ENCODE data around the gene BCL2L1. TPM values are rescaled to one million over a fixed set of nuclear protein-coding genes. Genes with fewer than 3 reads are reported as not detected.

BCL2L1 gene
- total RNA-seq, 2 donors from 2014 or later, result 140 to 325 TPM

- H3K4me3 Mint-ChIP-seq, result peak overlapping the region; percentile 90
- H3K27ac Mint-ChIP-seq, result peak overlapping the region; percentile 89 to 97
- H3K27me3 Mint-ChIP-seq, result no peaks in the 10 kb centered on the region
- H3K9me3 Mint-ChIP-seq, result no peaks in the 10 kb centered on the region
- peaks cover 21% of the 10 kb centered on the region for H3K36me3 Mint-ChIP-seq
- H3K4me1 Mint-ChIP-seq (ENCODE audit: low read depth in 2 of 2), result peaks cover 56 to 64% of the 10 kb centered on the region in 2 donors
- ATAC-seq (no peak), DNase-seq (ENCODE audit: low spot score) (no peak)
Measured at GRCh38 chr20:31699801-31700728, 22.6 kb downstream of the BCL2L1 start.

- Mint-ChIP-seq H3K4me1 (ENCODE audit: low read depth in 2 of 2) (peaks cover 60 to 66% of the 10 kb centered on the region in 2 donors), H3K4me3 (peak overlapping the region; percentile 90), H3K9me3 (no peaks in the 10 kb centered on the region), H3K36me3 (peaks cover 21% of the 10 kb centered on the region), H3K27ac (peak overlapping the region; percentile 89 to 97), H3K27me3 (no peaks in the 10 kb centered on the region)
- DNase-seq (ENCODE audit: low spot score) (no peak), ATAC-seq (peak; percentile 80 to 88)
Measured at GRCh38 chr20:31698803-31699718, 23.6 kb downstream of the BCL2L1 start.

GRCh38 chr20:31698243-31698802 lies 24.3 kb downstream of the BCL2L1 start:
- ATAC-seq, result no peak
- no peaks in the 10 kb centered on the region for H3K9me3 Mint-ChIP-seq
- H3K27ac Mint-ChIP-seq, result peak overlapping the region; percentile 89 to 97
- peak overlapping the region; percentile 90 for H3K4me3 Mint-ChIP-seq
- peaks cover 21% of the 10 kb centered on the region for H3K36me3 Mint-ChIP-seq
- H3K27me3 Mint-ChIP-seq, result no peaks in the 10 kb centered on the region
- peaks cover 60 to 68% of the 10 kb centered on the region in 2 donors for H3K4me1 Mint-ChIP-seq (ENCODE audit: low read depth in 2 of 2)
- DNase-seq (ENCODE audit: low spot score), result no peak

DNA sequence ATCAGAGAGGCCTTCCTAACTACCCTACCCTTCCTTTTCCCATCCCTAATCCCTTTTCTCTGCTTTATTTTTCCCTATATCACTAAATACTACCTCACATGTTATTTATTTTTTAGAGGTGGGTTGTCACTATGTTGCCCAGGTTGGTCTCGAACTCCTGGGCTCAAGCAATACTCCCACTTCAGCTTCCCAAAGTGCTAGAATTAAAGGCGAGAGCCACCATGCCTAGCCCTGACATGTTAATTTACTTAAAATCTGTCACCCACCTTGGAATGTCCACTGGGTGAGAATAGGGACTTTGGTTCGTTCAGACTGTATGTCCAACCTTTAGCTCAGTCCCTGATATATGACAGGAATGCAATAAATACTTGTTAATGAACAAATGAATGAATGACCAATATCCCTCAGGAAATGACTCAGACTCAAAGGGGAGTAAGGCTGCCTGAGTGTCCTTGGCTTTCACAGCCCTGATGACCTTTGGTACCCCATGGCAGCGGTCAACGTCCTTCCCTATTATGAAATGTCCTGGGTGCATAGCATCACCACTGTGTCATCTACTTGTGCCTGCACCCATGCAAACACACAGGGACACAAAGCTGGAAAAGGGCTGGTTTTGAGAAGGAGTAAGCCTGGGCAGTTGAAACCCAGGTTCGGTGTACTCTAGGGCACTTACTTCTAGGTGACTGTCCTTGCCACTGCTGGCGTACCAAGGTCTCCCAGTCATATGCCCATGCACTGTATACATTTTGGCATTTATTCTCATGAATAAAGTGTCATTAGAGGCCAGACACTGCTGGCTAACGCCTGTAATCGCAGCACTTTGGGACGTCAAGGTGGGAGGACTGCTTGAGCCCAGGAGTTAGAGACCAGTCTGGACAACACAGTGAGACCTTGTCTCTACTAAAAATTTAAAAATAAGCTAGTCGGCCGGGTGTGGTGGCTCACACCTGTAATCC lies 26.5 kb downstream of the BCL2L1 start:
- DNase-seq (ENCODE audit: low spot score) (no peak), ATAC-seq (no peak)
- Mint-ChIP-seq H3K27me3 (no peaks in the 10 kb centered on the region), H3K36me3 (peaks cover 19% of the 10 kb centered on the region), H3K9me3 (no peaks in the 10 kb centered on the region), H3K4me3 (no peak overlapping the region), H3K27ac (peak overlapping the region; percentile 65 to 82), H3K4me1 (ENCODE audit: low read depth in 2 of 2) (peaks cover 60 to 76% of the 10 kb centered on the region in 2 donors)

GRCh38 chr20:31694842-31695593 lies 27.6 kb downstream of the BCL2L1 start:
- no peak for ATAC-seq
- Mint-ChIP-seq H3K9me3 (no peaks in the 10 kb centered on the region), H3K4me3 (peak overlapping the region; percentile 1), H3K4me1 (ENCODE audit: low read depth in 2 of 2) (peaks cover 57 to 73% of the 10 kb centered on the region in 2 donors), H3K27me3 (no peaks in the 10 kb centered on the region), H3K27ac (peak overlapping the region; percentile 65 to 82), H3K36me3 (peaks cover 17% of the 10 kb centered on the region)
- no peak for DNase-seq (ENCODE audit: low spot score)

DNA sequence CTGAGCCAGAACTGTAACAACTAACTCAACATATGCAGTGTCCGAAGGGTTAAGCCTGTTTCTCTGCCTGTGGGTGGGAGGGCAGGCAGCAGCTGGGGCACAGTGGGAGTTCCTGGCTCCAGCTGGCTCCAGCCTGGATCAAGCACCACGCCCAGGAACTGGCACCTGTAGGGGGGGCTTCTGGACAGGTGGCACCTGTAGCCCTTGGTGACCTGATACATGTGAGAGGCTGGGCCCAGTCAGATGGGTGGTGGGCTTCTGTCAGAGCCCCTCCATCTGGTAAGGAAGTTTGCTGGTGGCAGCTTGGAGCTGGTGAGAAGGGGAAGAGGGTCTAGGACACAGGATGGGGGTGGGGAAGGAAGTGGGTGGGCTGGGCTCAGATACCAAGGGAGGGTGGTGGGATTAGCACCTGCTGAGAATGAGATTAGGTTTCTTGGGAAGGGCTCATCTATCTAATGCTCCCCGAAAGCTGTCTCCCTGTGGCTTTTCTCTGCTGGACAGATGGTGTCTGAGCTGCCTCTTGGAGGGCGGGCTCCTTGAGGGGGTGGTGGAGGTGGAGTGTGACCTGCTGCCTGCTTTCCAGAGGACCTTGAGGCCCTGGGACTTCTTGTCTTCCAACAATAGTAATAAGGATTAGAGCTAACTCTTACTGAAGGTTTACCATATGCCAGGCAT lies 28.5 kb downstream of the BCL2L1 start:
- Mint-ChIP-seq H3K4me1 (ENCODE audit: low read depth in 2 of 2) (peaks cover 50 to 67% of the 10 kb centered on the region in 2 donors), H3K27me3 (no peaks in the 10 kb centered on the region), H3K4me3 (no peak overlapping the region), H3K27ac (peak overlapping the region; percentile 65 to 82), H3K9me3 (no peaks in the 10 kb centered on the region), H3K36me3 (peaks cover 15% of the 10 kb centered on the region)
- DNase-seq (ENCODE audit: low spot score) (no peak), ATAC-seq (no peak)

DNA sequence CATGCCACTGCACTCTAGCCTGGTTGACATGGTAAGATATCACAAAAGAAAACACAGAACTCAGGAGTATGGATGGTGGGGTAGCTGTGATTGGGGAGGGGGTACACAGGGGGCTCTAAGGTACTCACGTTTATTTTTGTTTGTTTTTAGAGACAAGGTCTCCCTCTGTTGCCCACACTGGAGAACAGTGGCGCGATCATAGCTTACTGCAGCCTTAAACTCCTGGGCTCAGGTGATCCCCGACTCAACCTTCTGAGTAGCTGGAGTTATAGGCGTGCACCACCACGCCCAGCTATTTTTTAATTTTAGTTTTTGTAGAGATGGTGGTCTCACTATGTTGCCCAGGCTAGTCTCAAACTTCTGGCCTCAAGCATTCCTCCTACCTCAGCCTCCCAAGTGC lies 29.3 kb downstream of the BCL2L1 start:
- no peak for DNase-seq (ENCODE audit: low spot score)
- Mint-ChIP-seq H3K27me3 (no peaks in the 10 kb centered on the region), H3K4me3 (no peak overlapping the region), H3K36me3 (peaks cover 18% of the 10 kb centered on the region), H3K4me1 (ENCODE audit: low read depth in 2 of 2) (peaks cover 50 to 67% of the 10 kb centered on the region in 2 donors), H3K9me3 (no peaks in the 10 kb centered on the region), H3K27ac (peak overlapping the region in 1 of 2 donors; percentile 65)
- ATAC-seq, result no peak

DNA sequence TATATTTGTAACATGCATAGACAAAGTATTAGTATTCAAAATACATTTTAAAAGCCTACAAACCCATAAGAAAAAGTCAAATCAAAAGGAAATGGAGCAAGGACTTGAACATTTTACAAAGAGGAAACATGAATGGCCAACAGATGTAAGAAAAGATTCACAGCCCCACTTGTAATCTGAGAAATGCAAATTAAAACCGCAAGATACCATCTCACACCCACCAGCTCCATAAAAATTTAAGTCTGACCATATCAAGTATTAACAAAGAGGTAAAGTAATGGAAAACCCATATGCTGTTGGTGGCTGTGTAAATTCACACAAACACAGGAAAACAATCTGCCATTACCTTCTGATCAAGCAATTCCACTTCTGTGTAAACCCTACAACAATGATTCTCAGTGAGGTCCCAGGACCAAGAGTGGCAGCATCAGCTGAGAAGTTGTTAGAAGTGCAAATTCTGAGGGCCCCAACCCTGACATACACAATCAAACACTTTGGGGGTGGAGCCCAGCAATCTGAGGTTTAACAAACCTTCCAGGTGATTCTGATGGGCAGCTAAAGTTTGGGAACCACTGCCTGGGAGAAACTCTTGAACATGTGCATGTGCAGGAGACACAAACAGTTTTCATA lies 30.9 kb downstream of the BCL2L1 start:
- H3K36me3 Mint-ChIP-seq, result peaks cover 22% of the 10 kb centered on the region
- no peak for DNase-seq (ENCODE audit: low spot score)
- H3K4me3 Mint-ChIP-seq, result peak overlapping the region; percentile 58

GRCh38 chr20:31690124-31690666 lies 32.5 kb downstream of the BCL2L1 start:
- Mint-ChIP-seq H3K27me3 (no peaks in the 10 kb centered on the region), H3K4me3 (peak overlapping the region; percentile 55)

More for the DNA sequence above, 30.9 kb downstream of the BCL2L1 start:
- peak overlapping the region; percentile 83 to 100 for H3K27ac Mint-ChIP-seq
- H3K4me1 Mint-ChIP-seq (ENCODE audit: low read depth in 2 of 2), result peaks cover 61 to 69% of the 10 kb centered on the region in 2 donors
- H3K27me3 Mint-ChIP-seq, result no peaks in the 10 kb centered on the region
- H3K9me3 Mint-ChIP-seq, result no peaks in the 10 kb centered on the region
- peak; percentile 52 to 64 for ATAC-seq

GRCh38 chr20:31689141-31689540 lies 33.5 kb downstream of the BCL2L1 start:
- Mint-ChIP-seq H3K4me1 (ENCODE audit: low read depth in 2 of 2) (peaks cover 55 to 68% of the 10 kb centered on the region in 2 donors), H3K9me3 (no peaks in the 10 kb centered on the region), H3K27me3 (no peaks in the 10 kb centered on the region), H3K36me3 (peaks cover 32% of the 10 kb centered on the region), H3K4me3 (peak overlapping the region; percentile 38), H3K27ac (peak overlapping the region; percentile 84 to 100)
- no peak for ATAC-seq
- no peak for DNase-seq (ENCODE audit: low spot score)

More at GRCh38 chr20:31690124-31690666, 32.5 kb downstream of the BCL2L1 start:
- Mint-ChIP-seq H3K9me3 (no peaks in the 10 kb centered on the region), H3K27ac (peak overlapping the region; percentile 84 to 100), H3K4me1 (ENCODE audit: low read depth in 2 of 2) (peaks cover 59 to 70% of the 10 kb centered on the region in 2 donors), H3K36me3 (peaks cover 31% of the 10 kb centered on the region)
- no peak for ATAC-seq
- DNase-seq (ENCODE audit: low spot score), result no peak

DNA sequence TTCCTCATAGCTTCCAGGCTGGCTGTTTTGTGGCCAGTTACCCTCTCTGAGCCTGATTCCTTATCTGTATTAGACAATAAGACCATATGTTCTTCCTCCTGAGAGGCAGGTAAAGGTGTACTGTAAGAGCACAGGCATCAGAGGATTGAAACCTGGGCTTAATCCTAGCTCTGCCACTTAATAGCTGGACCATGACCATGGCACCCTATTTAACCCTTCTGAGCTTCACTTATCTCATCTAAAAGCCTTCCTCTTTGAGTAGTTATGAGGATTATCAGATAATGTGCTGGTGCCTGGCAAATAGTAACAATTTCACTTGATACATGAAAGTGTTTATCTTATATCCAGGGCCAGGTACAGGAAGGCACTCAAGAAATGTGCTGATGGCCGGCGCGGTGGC lies 34.9 kb downstream of the BCL2L1 start:
- Mint-ChIP-seq H3K36me3 (peaks cover 42% of the 10 kb centered on the region), H3K4me3 (no peak overlapping the region), H3K27me3 (no peaks in the 10 kb centered on the region), H3K4me1 (ENCODE audit: low read depth in 2 of 2) (peaks cover 68 to 72% of the 10 kb centered on the region in 2 donors), H3K27ac (peak overlapping the region; percentile 84 to 100), H3K9me3 (peaks cover 3% of the 10 kb centered on the region)
- DNase-seq (ENCODE audit: low spot score) (no peak), ATAC-seq (no peak)
